HCT116 (cell line): Measurements from ENCODE around the gene CSN1S1.

ENCODE experiments used
- CTCF ChIP-seq, 3 experiments: fragments of 200-600 bp in 1 of 3; sonication (generic) in 1 of 3; IDR thresholded peaks in 2 of 3; conservative IDR thresholded peaks in 1 of 3; 2 replicates each; pipeline ENCODE4 v1.5.1; 2012 to 2017; ENCODE audit warnings: low read depth in 2 of 3, low read length in 2 of 3, antibody characterized with exemption in 1 of 3, borderline replicate concordance in 1 of 3, control low read depth in 1 of 3, mild to moderate bottlenecking in 1 of 3, mixed read lengths in 1 of 3, mixed run types in 1 of 3, moderate library complexity in 1 of 3; ENCODE audit not compliant: insufficient read depth in 1 of 3
- POLR2A ChIP-seq: IDR thresholded peaks from 2 replicates; pipeline ENCODE4 v1.7.0; 2011; ENCODE audit warnings: borderline replicate concordance; ENCODE audit not compliant: insufficient read depth, insufficient read length; ENCODE audit errors: extremely low read depth

DNA sequence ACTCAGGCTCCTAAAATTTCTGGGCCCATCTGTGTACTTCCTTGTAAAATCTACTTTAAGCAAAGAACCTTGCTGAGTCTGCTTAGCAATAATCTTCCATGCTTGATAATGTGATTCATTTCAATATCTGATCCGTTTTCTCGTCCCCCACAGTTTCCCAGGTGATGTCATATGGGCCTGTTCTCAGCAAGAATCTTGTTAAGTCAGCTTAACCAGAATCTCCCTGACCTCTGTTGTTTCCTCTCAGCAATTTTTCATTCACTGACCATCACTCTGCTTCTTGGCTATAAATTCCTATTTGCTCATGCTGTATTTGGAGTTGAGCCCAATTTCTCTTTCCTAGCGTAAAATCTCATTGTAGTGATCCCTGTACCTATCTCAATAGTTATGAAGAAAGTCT is 20.7 kb downstream of the CSN1S1 start:
- TF ChIP-seq CTCF (IDR thresholded peaks at IDR 0.05 in 2 of 3, conservative IDR thresholded peaks at IDR 0.05 in 1 of 3; ENCODE audit: borderline replicate concordance in 1 of 3, insufficient read depth in 1 of 3, low read depth in 2 of 3, low read length in 2 of 3) (no peak), POLR2A (no peak)
